Stimulated activated CD4-positive, alpha-beta T cell treated with anti-CD3 and anti-CD28 coated beads, Interleukin-12 subunit alpha, Interleukin-12 subunit beta, amount 100 ng/mL, for 48 hours (primary cell): ENCODE measurements around the gene NEDD4.
"Not testable (repeated sequence)": the region's sequence is repeated elsewhere in the genome, so short reads cannot be mapped to it uniquely, and the experiment has no call there.

Experiments
- DNase-seq, 3 donors: peaks; one replicate each; pipeline ENCODE4 v3.0.0-alpha.2; 2020; ENCODE audit warnings: low read depth in 2 of 3, low spot score in 1 of 3

Gene NEDD4

GRCh38 chr15:56006371-56006770 lies 13.0 kb upstream of the NEDD4 start:
- not testable (repeated sequence) for DNase-seq

- DNase-seq: not testable (repeated sequence)
Observed at GRCh38 chr15:56004281-56004680, 10.9 kb upstream of the NEDD4 start.

GRCh38 chr15:56003777-56004176 lies 10.4 kb upstream of the NEDD4 start:
- DNase-seq: not testable (repeated sequence)

GRCh38 chr15:56003277-56003676 lies 9.9 kb upstream of the NEDD4 start:
- DNase-seq: not testable (repeated sequence)

- no peak for DNase-seq
Observed at GRCh38 chr15:56001471-56002078, 8.2 kb upstream of the NEDD4 start.

GRCh38 chr15:55999658-56000057 lies 6.2 kb upstream of the NEDD4 start:
- no peak for DNase-seq

GRCh38 chr15:55998478-55998877 lies 5.1 kb upstream of the NEDD4 start:
- DNase-seq: no peak

- DNase-seq: no peak
Observed at GRCh38 chr15:55993804-55994560, 570 bp upstream of the NEDD4 start.

- DNase-seq: no peak
Observed at GRCh38 chr15:55992769-55993110, 672 bp downstream of the NEDD4 start.

- DNase-seq: no peak
Observed at GRCh38 chr15:55991802-55992768, 1.3 kb downstream of the NEDD4 start.

GRCh38 chr15:55990998-55991397 lies 2.4 kb downstream of the NEDD4 start:
- DNase-seq: no peak

- DNase-seq: no peak
Observed at GRCh38 chr15:55990516-55990915, 2.9 kb downstream of the NEDD4 start.

GRCh38 chr15:55989383-55989782 lies 4.0 kb downstream of the NEDD4 start:
- no peak for DNase-seq

GRCh38 chr15:55981582-55982249 lies 11.7 kb downstream of the NEDD4 start:
- DNase-seq: no peak

GRCh38 chr15:55980511-55980910 lies 12.9 kb downstream of the NEDD4 start:
- no peak for DNase-seq

- DNase-seq: no peak
Observed at GRCh38 chr15:55977231-55977630, 16.2 kb downstream of the NEDD4 start.

GRCh38 chr15:55970286-55970685 lies 23.1 kb downstream of the NEDD4 start:
- no peak for DNase-seq

- DNase-seq: no peak
Observed at GRCh38 chr15:55969582-55969981, 23.8 kb downstream of the NEDD4 start.

GRCh38 chr15:55968923-55969322 lies 24.5 kb downstream of the NEDD4 start:
- DNase-seq: no peak

GRCh38 chr15:55965091-55965490 lies 28.3 kb downstream of the NEDD4 start:
- no peak for DNase-seq

- no peak for DNase-seq
Observed at GRCh38 chr15:55960946-55961345, 32.5 kb downstream of the NEDD4 start.
